Trophoblast cell (in vitro differentiated cells and primary cell): ENCODE data around the gene SCART1. TPM values are rescaled to one million over a fixed set of nuclear protein-coding genes. Genes with fewer than 3 reads are reported as not detected.
A peak's percentile ranks its signal among the peaks of the same experiment; 100 is the strongest.

ENCODE experiments used
- DNase-seq, 2 donors: peaks; one replicate each; pipeline ENCODE4 v3.0.0-alpha.2; 2016
- H2AFZ ChIP-seq: 2 replicates; pipeline ENCODE4 v1.6.1; 2013; ENCODE audit warnings: low read length, moderate library complexity, mild to moderate bottlenecking; ENCODE audit not compliant: insufficient read depth, poor library complexity
- H2AK5ac ChIP-seq: 2 replicates; pipeline ENCODE4 v1.6.1; 2013; ENCODE audit warnings: mild to moderate bottlenecking, low read length
- H2BK120ac ChIP-seq: 2 replicates; pipeline ENCODE4 v1.6.1; 2013; ENCODE audit warnings: low read length, mild to moderate bottlenecking, moderate library complexity; ENCODE audit not compliant: insufficient read depth, poor library complexity
- H2BK12ac ChIP-seq: 2 replicates; pipeline ENCODE4 v1.6.1; 2013; ENCODE audit warnings: mild to moderate bottlenecking, low read length, moderate library complexity
- H2BK5ac ChIP-seq: 2 replicates; pipeline ENCODE4 v1.6.1; 2013; ENCODE audit warnings: low read length, low read depth, moderate library complexity, mild to moderate bottlenecking; ENCODE audit not compliant: poor library complexity
- H3K14ac ChIP-seq: 2 replicates; pipeline ENCODE4 v1.6.1; 2013; ENCODE audit warnings: mild to moderate bottlenecking, low read length
- H3K18ac ChIP-seq: 2 replicates; pipeline ENCODE4 v1.6.1; 2013; ENCODE audit warnings: mild to moderate bottlenecking, low read length
- H3K23ac ChIP-seq: 2 replicates; pipeline ENCODE4 v1.6.1; 2013; ENCODE audit warnings: low read length
- H3K27ac ChIP-seq: 2 replicates; pipeline ENCODE4 v1.5.1; 2013; ENCODE audit warnings: low read depth, mild to moderate bottlenecking, inconsistent platforms, low read length, moderate library complexity
- H3K27me3 ChIP-seq: 2 replicates; pipeline ENCODE4 v1.6.1; 2013; ENCODE audit warnings: inconsistent platforms, mild to moderate bottlenecking, low read length, moderate library complexity; ENCODE audit not compliant: insufficient read depth
- H3K36me3 ChIP-seq, 2 experiments: 1 replicate in 1 of 2; 2 replicates in 1 of 2; pipeline ENCODE4 v1.6.1; 2013; ENCODE audit warnings: low read length in 2 of 2, mild to moderate bottlenecking in 2 of 2, moderate library complexity in 1 of 2; ENCODE audit not compliant: insufficient read depth in 2 of 2, control insufficient read depth in 1 of 2
- H3K4ac ChIP-seq: 2 replicates; pipeline ENCODE4 v1.6.1; 2013; ENCODE audit warnings: low read depth, mild to moderate bottlenecking, low read length, moderate library complexity
- H3K4me1 ChIP-seq, 2 experiments: 1 replicate in 1 of 2; 2 replicates in 1 of 2; pipeline ENCODE4 v1.6.1; 2013; ENCODE audit warnings: low read length in 2 of 2, mild to moderate bottlenecking in 2 of 2, moderate library complexity in 1 of 2; ENCODE audit not compliant: insufficient read depth in 2 of 2, control insufficient read depth in 1 of 2
- H3K4me2 ChIP-seq: 2 replicates; pipeline ENCODE4 v1.6.1; 2013; ENCODE audit warnings: inconsistent platforms, mild to moderate bottlenecking, low read length, moderate library complexity
- H3K4me3 ChIP-seq: 2 replicates; pipeline ENCODE4 v1.5.1; 2013; ENCODE audit warnings: mild to moderate bottlenecking, low read depth, low read length, inconsistent platforms
- H3K79me1 ChIP-seq: one replicate; pipeline ENCODE4 v1.6.1; 2013; ENCODE audit warnings: low read length
- H3K79me2 ChIP-seq: 2 replicates; pipeline ENCODE4 v1.6.1; 2013; ENCODE audit warnings: low read length, mild to moderate bottlenecking; ENCODE audit not compliant: control insufficient read depth, insufficient read depth, poor library complexity
- H3K9ac ChIP-seq: 2 replicates; pipeline ENCODE4 v1.6.1; 2013; ENCODE audit warnings: mild to moderate bottlenecking, low read length
- H3K9me3 ChIP-seq: 2 replicates; pipeline ENCODE4 v1.6.1; 2013; ENCODE audit warnings: low read depth, mild to moderate bottlenecking, control low read depth, inconsistent platforms, low read length; ENCODE audit not compliant: insufficient read depth
- H4K12ac ChIP-seq: 2 replicates; pipeline ENCODE4 v1.6.1; 2013; ENCODE audit warnings: low read depth, mild to moderate bottlenecking, low read length, moderate library complexity
- H4K8ac ChIP-seq: 2 replicates; pipeline ENCODE4 v1.6.1; 2013; ENCODE audit warnings: low read depth, mild to moderate bottlenecking, low read length, moderate library complexity
- H4K91ac ChIP-seq: one replicate; pipeline ENCODE4 v1.6.1; 2013; ENCODE audit warnings: low read depth, mild to moderate bottlenecking, low read length, moderate library complexity
- WGBS: extraction: QIAGEN DNeasy Blood & Tissue Kit; methylation state at CpG from one replicate; pipeline ENCODE4 v1.1.7; 2013; ENCODE audit warnings: missing lambda C conversion rate; ENCODE audit not compliant: insufficient read length, insufficient coverage; ENCODE audit errors: extremely low coverage; 5-methylcytosine and 5-hydroxymethylcytosine counted together
- polyA plus RNA-seq: library from polyadenylated mRNA; stranded (reverse); fragments of 200-250 nt; gene quantifications from 2 replicates; pipeline ENCODE4 v1.2.3, GENCODE V29; 2013

SCART1 gene
- polyA plus RNA-seq, result 0.35 and 0.36 TPM in 2 replicates

DNA sequence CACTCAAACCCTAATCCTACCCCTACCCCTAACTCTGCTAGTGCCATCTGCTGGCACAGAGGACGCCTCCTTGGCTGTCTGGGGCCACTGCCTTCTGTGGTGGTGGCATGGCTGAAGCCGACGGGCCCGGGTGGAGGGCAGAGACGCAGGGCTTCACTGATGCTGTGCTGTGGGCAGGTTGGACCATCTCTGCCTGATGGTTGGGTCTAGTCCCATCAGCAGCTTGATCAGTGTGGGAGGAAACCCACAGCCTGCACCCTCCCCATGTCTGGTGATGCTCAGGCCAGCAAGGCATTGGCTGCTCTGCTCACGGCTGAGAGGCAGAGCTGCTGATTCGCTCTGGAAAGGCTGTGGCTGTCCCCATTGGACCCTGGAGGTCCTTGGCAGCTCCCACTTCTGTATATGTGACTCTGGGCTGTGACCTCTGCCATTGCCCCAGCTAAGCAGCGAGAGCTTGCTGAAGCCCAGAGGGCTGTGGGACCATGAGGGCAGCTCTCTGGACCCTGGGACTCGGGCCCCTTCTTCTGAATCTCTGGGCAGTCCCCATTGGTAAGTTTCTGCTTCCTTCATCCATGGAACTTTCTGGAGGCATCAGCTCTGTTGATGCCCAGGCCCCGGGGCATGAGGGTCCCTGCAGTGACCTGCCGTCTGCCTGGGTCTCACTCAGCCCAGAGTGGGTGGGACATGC is at the start of gene SCART1:
SCART1 (plus strand) TSS at position 430 of the 688 bp plus-strand sequence; CDS start at position 483, 53 bp downstream.
- Histone ChIP-seq H3K4me1 (no peaks in the 10 kb centered on the region), H3K4ac (no peak within 1 kb of the TSS), H3K14ac (no peak within 1 kb of the TSS), H2AFZ (no peak within 1 kb of the TSS), H3K23ac (no peak within 1 kb of the TSS), H4K8ac (no peak within 1 kb of the TSS), H4K91ac (no peak within 1 kb of the TSS), H3K79me2 (no peaks in the 10 kb centered on the region), H2AK5ac (no peak within 1 kb of the TSS), H3K9me3 (peaks cover 56% of the 10 kb centered on the region), H3K4me2 (no peak within 1 kb of the TSS), H3K79me1 (no peaks in the 10 kb centered on the region), H2BK12ac (no peak within 1 kb of the TSS), H4K12ac (no peak within 1 kb of the TSS), H3K36me3 (no peaks in the 10 kb centered on the region), H3K27me3 (no peaks in the 10 kb centered on the region), H3K9ac (peak within 1 kb of the TSS; percentile 54), H3K18ac (no peak within 1 kb of the TSS), H3K4me3 (no peak within 1 kb of the TSS), H2BK5ac (no peak within 1 kb of the TSS), H2BK120ac (no peak within 1 kb of the TSS), H3K27ac (no peak within 1 kb of the TSS)
- DNase-seq, result no peak
- no CpG with 5 or more reads among the region's 11 CpGs for WGBS

DNA sequence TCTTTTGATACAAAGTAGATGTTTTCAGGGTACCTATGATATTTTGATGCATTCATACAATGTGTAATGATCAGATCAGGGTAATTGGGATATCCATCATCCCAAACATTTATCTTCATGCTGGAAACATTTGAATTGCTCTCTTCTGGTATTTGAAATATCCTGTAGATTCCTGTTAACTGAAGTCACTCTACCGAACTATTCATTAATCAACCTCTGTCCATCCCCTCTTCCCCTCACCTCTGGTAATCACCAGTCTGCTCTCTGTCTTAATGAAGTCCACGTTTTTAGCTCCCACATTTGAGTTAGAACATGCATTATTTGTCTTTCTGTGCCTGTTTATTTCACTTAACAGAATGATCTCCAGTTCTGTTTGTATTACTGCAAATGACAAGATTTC is 48.5 kb upstream of the SCART1 start:
- no peak overlapping the region for H3K14ac ChIP-seq
- no peak overlapping the region for H2BK5ac ChIP-seq
- no peak overlapping the region for H4K12ac ChIP-seq
- H3K4me1 ChIP-seq, result peaks cover 0 to 3% of the 10 kb centered on the region in 2 experiments
- peak in 1 of 2 donors; percentile 5 for DNase-seq
- no peaks in the 10 kb centered on the region for H3K27me3 ChIP-seq
- H3K79me1 ChIP-seq, result no peaks in the 10 kb centered on the region
- peaks cover 2% of the 10 kb centered on the region for H3K9me3 ChIP-seq
- H4K8ac ChIP-seq, result no peak overlapping the region
- H4K91ac ChIP-seq, result no peak overlapping the region
- no peak overlapping the region for H3K4me2 ChIP-seq
- no peak overlapping the region for H2BK120ac ChIP-seq
- no peak overlapping the region for H3K23ac ChIP-seq
- H3K4me3 ChIP-seq, result no peak overlapping the region
- no peak overlapping the region for H2AFZ ChIP-seq
- no peak overlapping the region for H3K18ac ChIP-seq
- WGBS, result no CpG with 5 or more reads among the region's 2 CpGs
- H2AK5ac ChIP-seq, result no peak overlapping the region
- H3K36me3 ChIP-seq, result peaks cover 28 to 37% of the 10 kb centered on the region in 2 experiments
- no peaks in the 10 kb centered on the region for H3K79me2 ChIP-seq
- H2BK12ac ChIP-seq, result no peak overlapping the region
- no peak overlapping the region for H3K27ac ChIP-seq
- no peak overlapping the region for H3K4ac ChIP-seq
- no peak overlapping the region for H3K9ac ChIP-seq

DNA sequence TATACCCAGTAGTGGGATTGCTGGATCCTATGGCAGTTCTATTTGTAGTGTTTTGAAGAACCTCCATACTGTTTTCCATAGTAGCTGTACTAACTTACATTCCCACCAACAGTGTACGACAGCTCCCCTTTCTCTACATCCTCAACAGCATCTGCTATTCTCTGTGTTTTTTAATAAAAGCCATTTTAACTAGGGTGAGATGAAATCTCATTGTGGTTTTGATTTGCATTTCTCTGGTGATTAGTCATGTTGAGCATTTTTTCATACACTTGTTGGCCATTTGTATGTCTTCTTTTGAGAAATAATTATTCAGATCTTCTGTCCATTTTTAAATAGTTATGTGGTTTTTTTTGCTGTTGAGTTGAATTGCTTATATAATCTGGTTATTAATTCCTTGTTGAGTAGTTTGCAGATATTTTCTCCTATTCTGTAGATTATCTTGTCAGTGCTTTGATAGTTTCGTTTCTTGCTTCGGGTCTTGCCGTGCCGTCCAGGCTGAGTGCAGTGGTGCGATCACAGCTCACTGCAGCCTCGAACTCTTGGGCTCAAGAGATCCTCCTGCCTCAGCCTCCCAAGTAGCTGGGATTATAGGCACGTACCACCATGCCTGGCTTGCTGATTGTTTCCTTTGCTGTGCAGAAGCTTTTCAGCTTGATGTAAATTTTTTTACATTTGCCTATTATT is 47.8 kb upstream of the SCART1 start:
- no peaks in the 10 kb centered on the region for H3K79me1 ChIP-seq
- no CpG with 5 or more reads among the region's 8 CpGs for WGBS
- H3K4me1 ChIP-seq, result peaks cover 0 to 3% of the 10 kb centered on the region in 2 experiments
- no peak overlapping the region for H2BK120ac ChIP-seq
- no peak overlapping the region for H2AK5ac ChIP-seq
- H3K14ac ChIP-seq, result no peak overlapping the region
- H4K12ac ChIP-seq, result no peak overlapping the region
- H3K4me2 ChIP-seq, result no peak overlapping the region
- H3K79me2 ChIP-seq, result no peaks in the 10 kb centered on the region
- no peak overlapping the region for H2BK5ac ChIP-seq
- H3K4me3 ChIP-seq, result no peak overlapping the region
- DNase-seq, result no peak
- no peak overlapping the region for H3K27ac ChIP-seq
- no peak overlapping the region for H3K18ac ChIP-seq
- peaks cover 2% of the 10 kb centered on the region for H3K9me3 ChIP-seq
- peaks cover 28 to 35% of the 10 kb centered on the region in 2 experiments for H3K36me3 ChIP-seq
- H3K9ac ChIP-seq, result no peak overlapping the region
- no peaks in the 10 kb centered on the region for H3K27me3 ChIP-seq
- no peak overlapping the region for H2BK12ac ChIP-seq
- H4K8ac ChIP-seq, result no peak overlapping the region
- no peak overlapping the region for H3K23ac ChIP-seq
- no peak overlapping the region for H3K4ac ChIP-seq
- H2AFZ ChIP-seq, result no peak overlapping the region
- no peak overlapping the region for H4K91ac ChIP-seq

DNA sequence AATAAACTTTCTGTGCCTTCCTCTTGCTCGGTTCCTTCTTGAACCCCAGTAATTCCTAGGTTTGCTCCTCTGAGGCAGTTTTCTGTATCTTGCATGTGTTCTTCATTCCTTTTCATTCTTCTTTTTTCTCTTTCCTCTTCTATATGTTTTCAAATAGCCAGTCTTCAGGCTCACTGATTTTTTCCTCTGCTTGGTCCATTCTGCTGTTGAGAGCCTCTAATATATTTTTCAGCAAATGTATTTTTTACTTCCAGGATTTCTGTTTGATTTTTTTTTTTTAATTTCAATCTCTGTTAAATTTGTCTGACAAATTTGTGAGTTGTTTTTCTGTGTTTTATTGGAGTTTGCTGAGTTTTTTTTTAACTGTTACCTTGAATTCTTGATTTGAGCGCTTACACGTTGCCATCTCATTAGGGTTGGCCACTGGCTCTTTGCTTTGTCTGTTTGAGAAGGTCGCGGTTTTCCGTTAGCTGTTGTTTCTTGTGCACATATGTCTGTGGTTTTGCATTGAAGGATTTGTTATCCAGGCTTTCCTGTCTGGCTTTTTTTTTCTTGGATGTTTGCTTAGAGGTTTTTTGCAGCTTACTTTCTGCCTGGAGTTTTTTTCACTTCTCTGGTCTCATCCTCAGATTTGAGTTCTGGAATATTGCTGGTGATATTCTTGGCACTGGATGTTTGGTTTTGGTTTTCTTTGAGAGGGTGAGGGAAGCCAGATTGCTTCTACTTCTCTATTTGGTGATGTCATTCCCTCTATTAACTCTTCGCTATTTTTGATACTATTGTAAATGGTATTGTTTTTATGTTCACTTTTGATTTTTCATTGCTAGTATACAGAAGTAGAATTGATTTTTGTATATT is 42.0 kb upstream of the SCART1 start:
- H3K23ac ChIP-seq, result no peak overlapping the region
- H3K79me2 ChIP-seq, result no peaks in the 10 kb centered on the region
- no peak overlapping the region for H2BK120ac ChIP-seq
- WGBS, result no CpG with 5 or more reads among the region's 7 CpGs
- no peak for DNase-seq
- H3K14ac ChIP-seq, result no peak overlapping the region
- H4K8ac ChIP-seq, result no peak overlapping the region
- no peaks in the 10 kb centered on the region for H3K4me1 ChIP-seq
- H4K12ac ChIP-seq, result no peak overlapping the region
- no peaks in the 10 kb centered on the region for H3K79me1 ChIP-seq
- H3K36me3 ChIP-seq, result peaks cover 18 to 19% of the 10 kb centered on the region in 2 experiments
- H2BK12ac ChIP-seq, result no peak overlapping the region
- no peak overlapping the region for H3K9ac ChIP-seq
- peaks cover 8% of the 10 kb centered on the region for H3K9me3 ChIP-seq
- H3K27me3 ChIP-seq, result no peaks in the 10 kb centered on the region
- H3K4me2 ChIP-seq, result no peak overlapping the region
- no peak overlapping the region for H2AFZ ChIP-seq
- no peak overlapping the region for H3K18ac ChIP-seq
- no peak overlapping the region for H3K4ac ChIP-seq
- H2AK5ac ChIP-seq, result no peak overlapping the region
- H3K4me3 ChIP-seq, result no peak overlapping the region
- H2BK5ac ChIP-seq, result no peak overlapping the region
- no peak overlapping the region for H3K27ac ChIP-seq
- H4K91ac ChIP-seq, result no peak overlapping the region
